Esophagus squamous epithelium (tissue), 5 donors: Measurements from ENCODE around the gene PRIM2. TPM values are rescaled to one million over a fixed set of nuclear protein-coding genes. Genes with fewer than 3 reads are reported as not detected.
"Not testable (repeated sequence)": the region's sequence is repeated elsewhere in the genome, so short reads cannot be mapped to it uniquely, and the experiment has no call there.

Source experiments
- DNase-seq: peaks from one replicate; lab custom pipeline; 2025; lab: John Stamatoyannopoulos, UW
- H3K27ac ChIP-seq, 4 donors: fragments of 200-600 bp; sonication (generic); one replicate each; pipeline ENCODE4 v1.5.1; 2016 to 2019; ENCODE audit warnings: mild to moderate bottlenecking in 1 of 4
- H3K27me3 ChIP-seq, 4 donors: fragments of 200-600 bp; sonication (generic); 1 replicate in 3 of 4; 2 replicates in 1 of 4; pipeline versions ENCODE4 v1.5.1 to v1.6.0; 2017 to 2021; ENCODE audit warnings: antibody characterized with exemption in 1 of 4
- H3K36me3 ChIP-seq, 3 donors: fragments of 200-600 bp; sonication (generic); one replicate each; pipeline ENCODE4 v1.5.1; 2016 to 2019
- H3K4me1 ChIP-seq, 3 donors: fragments of 200-600 bp; sonication (generic); one replicate each; pipeline ENCODE4 v1.5.1; 2017 to 2019
- H3K4me3 ChIP-seq, 4 donors: fragments of 200-600 bp; sonication (generic); 1 replicate in 3 of 4; 2 replicates in 1 of 4; pipeline ENCODE4 v1.5.1; 2016 to 2019; ENCODE audit warnings: mild to moderate bottlenecking in 2 of 4, moderate library complexity in 1 of 4
- H3K9me3 ChIP-seq, 3 donors: fragments of 200-600 bp; sonication (generic); one replicate each; pipeline ENCODE4 v1.5.1; 2016 to 2019
- CTCF ChIP-seq, 6 experiments: fragments of 450-650 bp in 4 of 6; fragments of 200-600 bp in 2 of 6; sonication (generic) in 2 of 6; IDR thresholded peaks; one replicate each; pipeline ENCODE4 v1.5.1; 2016 to 2019; ENCODE audit warnings: antibody characterized with exemption in 6 of 6, mild to moderate bottlenecking in 4 of 6, moderate library complexity in 4 of 6
- WGBS, 2 donors: methylation state at CpG; one replicate each; pipeline ENCODE4 v1.1.5; 2018; 5-methylcytosine and 5-hydroxymethylcytosine counted together
- intact Hi-C: fragments of 100-400 bp; cut with DNase I; formaldehyde crosslinking; loops from one replicate; pipeline ENCODE4 v1.15.0; 2022
- total RNA-seq, 4 donors: library from RNA; depleted of rRNA; stranded (reverse); fragments of >200 nt; gene quantifications; one replicate each; pipeline ENCODE4 v1.1.0, GENCODE V29; 2016
- donor health status: DM: yes; HTN: yes; CAD: no.

Gene PRIM2
- total RNA-seq, 4 donors from 2014 or later: 4.1 to 10.9 (median 9.8) TPM

DNA sequence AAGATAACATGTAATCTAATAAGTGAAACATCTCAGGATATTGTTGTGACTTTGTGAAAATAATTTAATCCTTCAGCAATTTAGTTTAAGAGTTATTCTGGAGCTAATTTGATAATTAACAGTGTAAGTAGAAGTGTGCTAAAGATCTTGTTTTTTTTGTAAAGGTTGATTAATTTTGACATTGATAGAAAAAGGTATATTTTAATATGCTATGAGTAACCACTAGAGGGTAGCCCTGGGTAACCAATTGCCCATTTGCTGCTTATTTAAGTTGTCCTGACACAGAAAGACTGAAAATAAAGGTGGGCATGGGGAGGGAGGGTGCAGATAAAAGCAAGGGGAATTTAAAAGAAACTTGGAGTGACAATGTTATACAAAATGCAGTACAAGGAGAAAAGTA is 262.1 kb downstream of the PRIM2 start:
- H3K4me1 ChIP-seq, H3K27ac ChIP-seq, intact Hi-C loops, H3K36me3 ChIP-seq, H3K4me3 ChIP-seq, H3K9me3 ChIP-seq, DNase-seq, H3K27me3 ChIP-seq: not testable (repeated sequence)
- TF ChIP-seq CTCF (IDR thresholded peaks at IDR 0.05): peak in 1 of 6 experiments; percentile 35

DNA sequence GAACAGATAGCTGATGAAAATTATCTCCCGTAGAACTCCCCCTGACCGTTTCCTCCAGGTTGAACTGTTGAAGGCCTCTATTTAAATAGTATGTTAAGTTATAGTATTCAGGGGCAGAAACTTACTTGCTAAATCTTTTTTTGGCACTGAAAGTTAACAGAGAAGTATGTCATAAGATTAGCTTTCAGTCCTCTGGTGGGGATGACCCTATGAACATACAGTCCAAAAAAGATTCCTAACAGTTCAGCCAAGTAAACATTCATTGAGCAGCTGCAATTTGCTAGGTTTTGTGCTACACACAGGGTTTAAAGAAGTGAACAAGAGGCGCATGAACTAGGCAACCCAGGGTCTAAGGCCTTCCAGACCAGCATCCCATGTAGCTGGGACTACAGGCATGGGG is 264.2 kb downstream of the PRIM2 start:
- H3K27me3 ChIP-seq, H3K4me3 ChIP-seq, H3K27ac ChIP-seq, intact Hi-C loops, DNase-seq, H3K4me1 ChIP-seq, H3K9me3 ChIP-seq, H3K36me3 ChIP-seq: not testable (repeated sequence)
- WGBS, 2 donors: 58 to 70% methylated on average over 3 of the region's 3 CpGs

DNA sequence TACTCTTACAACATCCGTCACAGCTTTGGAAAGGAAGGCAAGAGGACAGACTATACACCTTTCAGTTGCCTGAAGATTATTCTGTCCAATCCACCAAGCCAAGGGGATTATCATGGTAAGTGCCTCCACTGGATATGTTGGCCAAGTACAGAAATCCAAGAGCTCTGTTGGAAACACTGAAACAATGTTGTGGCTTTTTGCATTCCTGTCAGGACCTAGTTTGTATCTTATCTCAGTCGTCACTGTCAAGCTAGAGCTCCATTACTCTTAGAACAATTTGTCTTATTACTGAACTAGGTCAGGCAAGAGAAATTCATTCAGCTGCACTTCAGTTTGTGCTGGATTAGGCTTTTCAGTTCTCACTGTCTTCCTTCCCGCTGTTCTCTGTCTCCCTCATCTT is 283.7 kb downstream of the PRIM2 start:
- H3K9me3 ChIP-seq, H3K27me3 ChIP-seq, H3K27ac ChIP-seq, intact Hi-C loops, H3K36me3 ChIP-seq, H3K4me3 ChIP-seq, H3K4me1 ChIP-seq, DNase-seq: not testable (repeated sequence)
- WGBS, 2 donors: 63 to 75% methylated on average over 3 of the region's 3 CpGs

DNA sequence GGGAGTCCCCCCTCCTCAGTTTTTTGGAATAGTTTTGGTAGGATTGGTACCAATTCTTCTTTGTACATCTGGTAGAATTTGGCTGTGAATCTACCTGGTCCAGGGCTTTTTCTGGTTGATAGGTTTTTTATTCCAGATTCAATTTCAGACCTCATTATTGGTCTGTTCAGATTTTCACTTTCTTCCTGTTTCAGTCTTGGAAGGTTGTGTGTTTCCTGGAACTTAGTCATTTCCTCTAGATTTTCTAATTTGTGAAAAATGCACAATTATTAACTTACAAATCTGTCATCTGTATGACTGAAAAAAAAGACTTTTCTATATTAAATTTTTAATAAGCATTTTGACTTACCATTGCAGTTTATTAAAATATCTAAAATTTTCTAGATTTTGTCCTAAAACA is 287.9 kb downstream of the PRIM2 start:
- H3K36me3 ChIP-seq, H3K27ac ChIP-seq, H3K4me3 ChIP-seq, H3K9me3 ChIP-seq, intact Hi-C loops, H3K27me3 ChIP-seq, DNase-seq, H3K4me1 ChIP-seq: not testable (repeated sequence)

DNA sequence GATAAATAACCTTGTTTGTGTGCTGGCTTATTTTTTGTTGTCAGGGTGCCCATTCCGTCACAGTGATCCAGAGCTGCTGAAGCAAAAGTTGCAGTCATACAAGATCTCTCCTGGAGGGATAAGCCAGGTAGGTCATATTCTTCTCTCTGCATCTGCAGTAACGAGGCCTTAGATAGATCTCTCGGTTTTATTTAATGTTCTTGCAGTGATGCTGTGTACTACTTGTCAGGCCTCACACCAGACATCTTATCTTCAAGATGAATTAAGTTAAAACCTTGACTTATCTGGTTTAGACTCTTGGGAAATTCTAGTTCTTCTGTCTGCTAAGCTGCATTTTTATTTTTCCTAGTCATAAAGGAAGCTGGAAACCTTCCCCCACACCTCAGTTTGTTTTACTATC is 288.9 kb downstream of the PRIM2 start:
- WGBS, 2 donors: 86 to 100% methylated on average over 3 of the region's 3 CpGs

DNA sequence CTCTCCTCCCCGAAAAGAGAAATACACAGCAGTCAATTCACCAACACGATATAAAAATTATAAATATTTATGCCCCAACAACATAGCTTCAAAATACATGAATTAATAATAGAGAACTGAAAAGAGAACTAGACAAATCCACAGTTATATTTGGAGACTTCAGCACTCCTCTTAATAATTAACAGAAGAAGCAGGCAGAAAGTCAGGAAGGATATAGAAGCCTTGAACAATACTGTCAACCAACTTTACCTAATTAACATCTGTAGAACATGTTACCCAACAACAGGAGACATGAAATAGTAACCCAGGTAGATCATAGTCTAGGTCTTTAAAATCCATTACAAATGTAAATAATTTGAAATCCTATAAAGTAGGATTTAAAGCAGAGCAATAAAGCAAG is 293.2 kb downstream of the PRIM2 start:
- H3K4me1 ChIP-seq, H3K36me3 ChIP-seq, H3K9me3 ChIP-seq, DNase-seq, H3K27ac ChIP-seq, H3K27me3 ChIP-seq, intact Hi-C loops, H3K4me3 ChIP-seq: not testable (repeated sequence)
- WGBS, 2 donors: 100% methylated on average over 1 of the region's 2 CpGs

More for the DNA sequence above, 288.9 kb downstream of the PRIM2 start:
- H3K36me3 ChIP-seq, H3K27ac ChIP-seq, H3K4me3 ChIP-seq, H3K9me3 ChIP-seq, DNase-seq, H3K27me3 ChIP-seq, intact Hi-C loops, H3K4me1 ChIP-seq: not testable (repeated sequence)

DNA sequence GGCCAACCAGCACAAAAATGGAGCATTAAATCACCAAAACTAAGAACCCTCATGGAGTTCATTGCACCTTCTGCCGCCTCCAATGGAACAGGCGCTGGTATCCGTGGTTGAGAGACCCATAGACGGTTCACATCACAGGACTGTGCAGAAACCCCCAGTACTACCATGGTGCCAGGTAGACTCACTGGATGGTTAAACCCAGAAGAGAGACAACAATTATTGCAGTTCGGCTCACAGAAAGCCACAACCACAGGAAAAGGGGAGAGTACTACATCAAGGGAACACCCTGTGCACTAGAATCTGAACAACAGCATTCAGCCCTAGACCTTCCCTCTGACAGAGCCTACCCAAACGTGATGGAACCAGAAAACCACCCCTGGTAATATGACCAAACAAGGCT is 301.5 kb downstream of the PRIM2 start:
- intact Hi-C loops, H3K27ac ChIP-seq, H3K27me3 ChIP-seq, H3K4me1 ChIP-seq, H3K4me3 ChIP-seq, DNase-seq, H3K36me3 ChIP-seq, H3K9me3 ChIP-seq: not testable (repeated sequence)
- 95% methylated on average over 5 of the region's 6 CpGs; no CpG with 5 or more reads in 1 of the 2 donors for WGBS, 2 donors

DNA sequence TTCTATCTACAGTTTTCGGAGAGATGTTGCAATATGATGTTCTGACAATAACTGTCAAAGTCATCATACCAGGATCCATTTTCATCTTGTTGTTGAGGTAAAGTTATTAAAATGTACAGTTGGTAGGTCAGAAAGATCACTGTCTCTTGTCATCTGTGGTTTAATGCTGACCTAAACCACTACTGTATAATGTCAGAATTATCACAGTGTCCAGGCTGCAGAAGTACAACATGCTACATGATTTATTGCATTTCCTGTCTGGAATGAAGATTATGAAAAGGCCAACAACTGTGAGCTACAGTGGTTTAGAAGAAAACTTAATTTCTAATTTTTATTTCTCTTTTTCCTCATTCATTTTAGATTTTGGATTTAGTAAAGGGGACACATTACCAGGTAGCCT is 314.3 kb downstream of the PRIM2 start:
- DNase-seq, intact Hi-C loops: not testable (repeated sequence)
- 67 to 93% methylated on average over 1 of the region's 1 CpG for WGBS, 2 donors

GRCh38 chr6:57658526-57658925 is 341.1 kb downstream of the PRIM2 start:
- H3K9me3 ChIP-seq, H3K36me3 ChIP-seq, H3K27me3 ChIP-seq, DNase-seq, H3K27ac ChIP-seq, H3K4me1 ChIP-seq, intact Hi-C loops, H3K4me3 ChIP-seq: not testable (repeated sequence)
- 74 to 89% methylated on average over 2 of the region's 2 CpGs for WGBS, 2 donors

More for the DNA sequence above, 314.3 kb downstream of the PRIM2 start:
- not testable (repeated sequence) for H3K27ac ChIP-seq, H3K27me3 ChIP-seq, H3K4me3 ChIP-seq, H3K9me3 ChIP-seq, H3K4me1 ChIP-seq
- H3K36me3 ChIP-seq: peaks cover 0 to 10% (median 0%) of the 10 kb centered on the region in 3 donors

GRCh38 chr6:57659794-57660193 is 342.4 kb downstream of the PRIM2 start:
- intact Hi-C loops, H3K36me3 ChIP-seq, H3K27me3 ChIP-seq, DNase-seq, H3K9me3 ChIP-seq, H3K4me3 ChIP-seq, H3K27ac ChIP-seq, H3K4me1 ChIP-seq: not testable (repeated sequence)
- 47 to 56% methylated on average over 2 of the region's 2 CpGs for WGBS, 2 donors

DNA sequence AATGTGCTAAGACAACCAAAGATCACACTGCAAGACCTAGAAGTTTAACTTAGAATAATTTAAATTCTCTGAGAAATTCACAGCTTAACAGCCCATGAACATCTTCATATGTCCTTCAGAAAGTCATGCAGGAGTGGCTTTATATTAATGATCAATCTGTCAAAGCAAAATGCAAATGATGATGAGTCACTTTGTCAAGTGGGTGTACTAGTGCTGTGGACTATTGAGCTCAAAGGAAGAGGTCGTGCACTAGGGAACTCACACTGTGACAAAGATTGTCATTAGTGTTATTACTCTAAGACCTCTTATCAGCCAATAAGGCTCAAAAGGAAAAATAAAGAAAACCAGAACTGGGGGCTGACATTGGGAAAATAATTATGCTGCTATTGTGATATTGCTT is 343.5 kb downstream of the PRIM2 start:
- 55 to 62% methylated on average over 1 of the region's 1 CpG for WGBS, 2 donors
- DNase-seq, H3K27ac ChIP-seq, H3K27me3 ChIP-seq, H3K4me3 ChIP-seq, H3K36me3 ChIP-seq, H3K4me1 ChIP-seq, intact Hi-C loops, H3K9me3 ChIP-seq: not testable (repeated sequence)

- H3K27me3 ChIP-seq, DNase-seq, H3K36me3 ChIP-seq, H3K9me3 ChIP-seq, intact Hi-C loops, H3K4me1 ChIP-seq, H3K4me3 ChIP-seq, H3K27ac ChIP-seq: not testable (repeated sequence)
Observed at GRCh38 chr6:57668108-57668507, 350.7 kb downstream of the PRIM2 start.

- H3K36me3 ChIP-seq, H3K4me1 ChIP-seq, H3K9me3 ChIP-seq, intact Hi-C loops, DNase-seq, H3K27ac ChIP-seq, H3K4me3 ChIP-seq, H3K27me3 ChIP-seq: not testable (repeated sequence)
- 75 to 78% methylated on average over 3 of the region's 3 CpGs for WGBS, 2 donors
Observed at GRCh38 chr6:57671237-57671636, 353.8 kb downstream of the PRIM2 start.
